ENCODE data around the gene DGCR8. TPM values are rescaled to one million over a fixed set of nuclear protein-coding genes. Genes with fewer than 3 reads are reported as not detected.

The DGCR8 gene
- total RNA-seq, 2 donors from 2014 or later = 8.3 to 12.1 TPM

- TF ChIP-seq, protein P1, sequence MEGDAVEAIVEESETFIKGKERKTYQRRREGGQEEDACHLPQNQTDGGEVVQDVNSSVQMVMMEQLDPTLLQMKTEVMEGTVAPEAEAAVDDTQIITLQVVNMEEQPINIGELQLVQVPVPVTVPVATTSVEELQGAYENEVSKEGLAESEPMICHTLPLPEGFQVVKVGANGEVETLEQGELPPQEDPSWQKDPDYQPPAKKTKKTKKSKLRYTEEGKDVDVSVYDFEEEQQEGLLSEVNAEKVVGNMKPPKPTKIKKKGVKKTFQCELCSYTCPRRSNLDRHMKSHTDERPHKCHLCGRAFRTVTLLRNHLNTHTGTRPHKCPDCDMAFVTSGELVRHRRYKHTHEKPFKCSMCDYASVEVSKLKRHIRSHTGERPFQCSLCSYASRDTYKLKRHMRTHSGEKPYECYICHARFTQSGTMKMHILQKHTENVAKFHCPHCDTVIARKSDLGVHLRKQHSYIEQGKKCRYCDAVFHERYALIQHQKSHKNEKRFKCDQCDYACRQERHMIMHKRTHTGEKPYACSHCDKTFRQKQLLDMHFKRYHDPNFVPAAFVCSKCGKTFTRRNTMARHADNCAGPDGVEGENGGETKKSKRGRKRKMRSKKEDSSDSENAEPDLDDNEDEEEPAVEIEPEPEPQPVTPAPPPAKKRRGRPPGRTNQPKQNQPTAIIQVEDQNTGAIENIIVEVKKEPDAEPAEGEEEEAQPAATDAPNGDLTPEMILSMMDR (IDR thresholded peaks at IDR 0.05) = no peak
- peaks cover 0 to 5% of the 10 kb centered on the region in 2 donors for H3K4me1 ChIP-seq
- DNase-seq (ENCODE audit: low spot score) = no peak
- peaks cover 29% of the 10 kb centered on the region for H3K36me3 ChIP-seq
- no peaks in the 10 kb centered on the region for H3K9me3 ChIP-seq
- H3K27ac ChIP-seq = no peak overlapping the region
- H3K4me3 ChIP-seq = no peak overlapping the region
- no peaks in the 10 kb centered on the region for H3K27me3 ChIP-seq
Observed at GRCh38 chr22:20125201-20126174, 45.4 kb downstream of the DGCR8 start.

- Histone ChIP-seq H3K36me3 (peaks cover 29% of the 10 kb centered on the region), H3K27me3 (no peaks in the 10 kb centered on the region), H3K4me1 (peaks cover 0 to 7% of the 10 kb centered on the region in 2 donors), H3K9me3 (no peaks in the 10 kb centered on the region), H3K4me3 (no peak overlapping the region), H3K27ac (no peak overlapping the region)
- no peak for DNase-seq (ENCODE audit: low spot score)
- TF ChIP-seq, protein P1 (IDR thresholded peaks at IDR 0.05) = no peak
Observed at GRCh38 chr22:20126284-20127029, 46.4 kb downstream of the DGCR8 start.

DNA sequence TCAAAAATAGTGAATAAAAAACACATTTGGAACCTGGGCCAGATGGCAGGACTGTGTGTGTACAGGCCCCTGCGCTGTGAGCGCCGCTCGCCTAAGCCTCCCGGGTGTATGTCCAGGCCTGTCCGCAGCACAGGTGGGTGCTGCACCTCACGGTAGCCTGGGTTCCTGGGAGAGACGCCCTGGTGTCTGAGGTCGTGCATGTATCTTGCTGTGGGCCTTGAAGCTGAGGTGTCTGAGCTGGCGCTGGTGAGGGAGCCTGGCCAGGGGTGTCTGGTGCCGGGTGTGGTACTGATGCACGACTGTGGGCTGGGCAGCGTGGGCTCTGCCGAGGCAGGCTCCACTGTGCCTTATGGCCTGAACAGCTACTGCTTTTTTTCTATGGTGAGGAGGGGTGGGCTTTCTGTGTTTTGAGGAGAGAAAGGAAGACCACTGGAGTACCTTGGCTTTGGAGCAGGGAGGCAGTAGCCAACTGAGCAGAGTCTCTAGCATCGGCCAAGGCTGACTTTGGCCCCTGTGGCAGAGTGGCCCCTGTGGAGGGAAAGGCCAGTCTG, 47.4 kb downstream of the DGCR8 start:
- H3K4me3 ChIP-seq = no peak overlapping the region
- peaks cover 0 to 10% of the 10 kb centered on the region in 2 donors for H3K4me1 ChIP-seq
- H3K27ac ChIP-seq = no peak overlapping the region
- peaks cover 22% of the 10 kb centered on the region for H3K36me3 ChIP-seq
- H3K27me3 ChIP-seq = no peaks in the 10 kb centered on the region
- TF ChIP-seq, protein P1 (IDR thresholded peaks at IDR 0.05) = no peak
- no peak for DNase-seq (ENCODE audit: low spot score)
- H3K9me3 ChIP-seq = no peaks in the 10 kb centered on the region

GRCh38 chr22:20127869-20128618, 48.0 kb downstream of the DGCR8 start:
- no peak overlapping the region for H3K27ac ChIP-seq

GRCh38 chr22:20128619-20128901, 48.5 kb downstream of the DGCR8 start:
- peaks cover 22% of the 10 kb centered on the region for H3K36me3 ChIP-seq
- H3K27me3 ChIP-seq = no peaks in the 10 kb centered on the region
- H3K4me1 ChIP-seq = peaks cover 0 to 21% of the 10 kb centered on the region in 2 donors
- TF ChIP-seq, protein P1 (IDR thresholded peaks at IDR 0.05) = no peak
- no peak overlapping the region for H3K27ac ChIP-seq
- H3K4me3 ChIP-seq = no peak overlapping the region
- DNase-seq (ENCODE audit: low spot score) = no peak
- no peaks in the 10 kb centered on the region for H3K9me3 ChIP-seq

More at GRCh38 chr22:20127869-20128618, 48.0 kb downstream of the DGCR8 start:
- DNase-seq (ENCODE audit: low spot score) = no peak
- TF ChIP-seq, protein P1 (IDR thresholded peaks at IDR 0.05) = no peak
- Histone ChIP-seq H3K36me3 (peaks cover 22% of the 10 kb centered on the region), H3K9me3 (no peaks in the 10 kb centered on the region), H3K4me1 (peaks cover 0 to 16% of the 10 kb centered on the region in 2 donors), H3K27me3 (no peaks in the 10 kb centered on the region), H3K4me3 (no peak overlapping the region)

Measured in right atrium auricular region (tissue), 2 donors.